Upper lobe of right lung (tissue), 1 donor: ENCODE data around the gene C10orf71. TPM values are rescaled to one million over a fixed set of nuclear protein-coding genes. Genes with fewer than 3 reads are reported as not detected.

Experiments
- ATAC-seq: fragments of 200-7000 bp; cut with Tn5 transposase; one replicate; pipeline ENCODE4 v1.9.1; 2020; ENCODE audit warnings: mild to moderate bottlenecking, moderate library complexity
- DNase-seq: peaks from one replicate; pipeline ENCODE4 v3.0.0-alpha.2; 2020
- H3K27ac ChIP-seq: fragments of 200-600 bp; one replicate; pipeline ENCODE4 v1.8.0; 2022
- H3K27me3 ChIP-seq: fragments of 200-600 bp; one replicate; pipeline ENCODE4 v1.8.0; 2022; ENCODE audit warnings: mild to moderate bottlenecking
- H3K36me3 ChIP-seq: fragments of 200-600 bp; one replicate; pipeline ENCODE4 v1.8.0; 2022
- H3K4me1 ChIP-seq: fragments of 200-600 bp; one replicate; pipeline ENCODE4 v1.8.0; 2022
- H3K4me3 ChIP-seq: fragments of 200-600 bp; one replicate; pipeline ENCODE4 v1.8.0; 2022; ENCODE audit warnings: mild to moderate bottlenecking
- H3K9me3 ChIP-seq: fragments of 200-600 bp; one replicate; pipeline ENCODE4 v1.8.0; 2022
- intact Hi-C: fragments of 100-400 bp; cut with DNase I; formaldehyde crosslinking; loops from one replicate; pipeline ENCODE4 v1.11.0; 2022
- total RNA-seq: library from RNA; stranded (reverse); fragmentation: NEBNext Ultra II Directional; extraction: Animal tissue kit (Norgen Biotek cat#: 25700); gene quantifications from one replicate; pipeline ENCODE4 v1.2.1, GENCODE V29; 2021
- TF ChIP-seq, protein P1 (sequence below): fragments of 200-600 bp; IDR thresholded peaks from one replicate; pipeline ENCODE4 v1.8.0; 2022; ENCODE audit warnings: antibody characterized with exemption
- donor health status: DM: no; HTN: yes; CAD: no; lungs with severe emphysema.

The C10orf71 gene
- total RNA-seq, 1 donor from 2014 or later, result not detected

- intact Hi-C loops, result no loop called here
- Histone ChIP-seq H3K27me3 (no peaks in the 10 kb centered on the region), H3K9me3 (no peaks in the 10 kb centered on the region), H3K4me1 (no peaks in the 10 kb centered on the region), H3K36me3 (no peaks in the 10 kb centered on the region), H3K27ac (no peak overlapping the region), H3K4me3 (no peak overlapping the region)
- DNase-seq (no peak), ATAC-seq (no peak)
- TF ChIP-seq, protein P1, sequence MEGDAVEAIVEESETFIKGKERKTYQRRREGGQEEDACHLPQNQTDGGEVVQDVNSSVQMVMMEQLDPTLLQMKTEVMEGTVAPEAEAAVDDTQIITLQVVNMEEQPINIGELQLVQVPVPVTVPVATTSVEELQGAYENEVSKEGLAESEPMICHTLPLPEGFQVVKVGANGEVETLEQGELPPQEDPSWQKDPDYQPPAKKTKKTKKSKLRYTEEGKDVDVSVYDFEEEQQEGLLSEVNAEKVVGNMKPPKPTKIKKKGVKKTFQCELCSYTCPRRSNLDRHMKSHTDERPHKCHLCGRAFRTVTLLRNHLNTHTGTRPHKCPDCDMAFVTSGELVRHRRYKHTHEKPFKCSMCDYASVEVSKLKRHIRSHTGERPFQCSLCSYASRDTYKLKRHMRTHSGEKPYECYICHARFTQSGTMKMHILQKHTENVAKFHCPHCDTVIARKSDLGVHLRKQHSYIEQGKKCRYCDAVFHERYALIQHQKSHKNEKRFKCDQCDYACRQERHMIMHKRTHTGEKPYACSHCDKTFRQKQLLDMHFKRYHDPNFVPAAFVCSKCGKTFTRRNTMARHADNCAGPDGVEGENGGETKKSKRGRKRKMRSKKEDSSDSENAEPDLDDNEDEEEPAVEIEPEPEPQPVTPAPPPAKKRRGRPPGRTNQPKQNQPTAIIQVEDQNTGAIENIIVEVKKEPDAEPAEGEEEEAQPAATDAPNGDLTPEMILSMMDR, result no peak
Measured at GRCh38 chr10:49325131-49325915, 26.4 kb downstream of the C10orf71 start.

DNA sequence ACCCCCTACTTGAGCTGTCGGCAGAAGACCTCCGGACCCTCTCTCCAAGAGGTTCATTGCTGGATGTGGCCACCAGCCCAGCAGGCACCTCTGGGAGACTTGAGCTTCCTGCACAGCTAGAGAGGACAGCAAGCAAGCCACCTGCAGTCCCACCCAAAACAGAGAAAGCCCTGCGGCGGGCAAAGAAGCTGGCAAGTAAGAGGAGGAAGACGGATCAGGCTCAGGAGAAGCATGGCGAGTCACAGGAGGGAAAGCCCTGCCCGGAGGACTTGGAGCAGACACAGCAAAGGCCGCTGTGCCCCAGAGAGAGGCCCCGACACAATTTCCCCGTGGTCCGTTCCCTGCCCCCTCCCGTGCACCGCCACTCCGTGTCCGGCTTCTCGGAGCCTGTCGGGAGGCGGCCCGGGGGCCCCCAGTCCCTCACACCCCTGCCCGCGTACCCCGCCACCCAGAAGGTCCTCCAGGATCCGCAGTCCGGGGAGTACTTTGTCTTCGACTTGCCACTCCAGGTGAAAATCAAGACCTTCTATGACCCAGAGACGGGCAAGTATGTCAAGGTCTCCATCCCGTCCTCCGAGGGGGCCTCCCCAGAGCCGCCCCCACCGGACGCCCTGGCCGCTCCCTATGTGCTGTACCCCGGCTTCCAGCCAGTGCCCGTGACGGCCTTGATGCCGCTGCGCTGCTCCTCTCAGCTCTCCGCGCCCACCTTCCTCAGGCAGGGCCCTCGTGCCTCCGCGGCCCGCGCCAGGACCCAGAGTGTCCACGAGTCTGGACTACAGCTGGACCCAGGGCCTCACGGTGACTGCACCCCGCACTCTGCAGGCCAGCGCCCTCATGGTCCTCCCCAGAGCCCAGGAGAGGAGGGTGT is 27.2 kb downstream of the C10orf71 start:
- intact Hi-C loops, result no loop called here
- H3K27ac ChIP-seq, result no peak overlapping the region
- no peaks in the 10 kb centered on the region for H3K27me3 ChIP-seq
- no peak for DNase-seq
- no peaks in the 10 kb centered on the region for H3K4me1 ChIP-seq
- ATAC-seq, result no peak
- H3K9me3 ChIP-seq, result no peaks in the 10 kb centered on the region
- no peak overlapping the region for H3K4me3 ChIP-seq
- TF ChIP-seq, protein P1, result no peak
- H3K36me3 ChIP-seq, result no peaks in the 10 kb centered on the region

- ATAC-seq, result no peak
- TF ChIP-seq, protein P1, result no peak
- H3K4me1 ChIP-seq, result no peaks in the 10 kb centered on the region
Measured at GRCh38 chr10:49327036-49327813, 28.3 kb downstream of the C10orf71 start.

GRCh38 chr10:49328401-49329145 is 29.6 kb downstream of the C10orf71 start:
- no peaks in the 10 kb centered on the region for H3K9me3 ChIP-seq
- no peaks in the 10 kb centered on the region for H3K27me3 ChIP-seq
- no peak overlapping the region for H3K4me3 ChIP-seq
- intact Hi-C loops, result no loop called here
- ATAC-seq (no peak), DNase-seq (no peak)
- no peak overlapping the region for H3K27ac ChIP-seq
- no peaks in the 10 kb centered on the region for H3K4me1 ChIP-seq
- H3K36me3 ChIP-seq, result no peaks in the 10 kb centered on the region
- TF ChIP-seq, protein P1, result no peak

More at GRCh38 chr10:49327036-49327813, 28.3 kb downstream of the C10orf71 start:
- intact Hi-C loops, result no loop called here
- Histone ChIP-seq H3K36me3 (no peaks in the 10 kb centered on the region), H3K9me3 (no peaks in the 10 kb centered on the region), H3K27ac (no peak overlapping the region), H3K27me3 (no peaks in the 10 kb centered on the region), H3K4me3 (no peak overlapping the region)
- no peak for DNase-seq

DNA sequence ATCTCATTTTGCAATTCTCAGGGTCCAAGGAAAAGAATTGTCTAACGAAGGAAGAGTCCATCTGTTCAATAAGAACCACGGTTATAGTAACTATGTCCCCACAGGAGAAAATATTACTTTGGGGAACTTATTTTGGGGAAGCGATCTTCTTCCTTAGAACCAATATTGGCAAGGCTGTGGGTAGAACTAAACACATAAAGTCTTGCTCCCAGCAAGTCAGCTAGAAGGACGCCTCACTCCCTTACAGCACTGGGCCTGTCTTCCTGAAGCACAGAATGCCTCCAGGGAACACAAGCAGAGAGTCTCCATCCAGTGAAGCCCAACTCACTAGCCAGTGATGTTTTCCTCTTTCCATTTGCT is 30.2 kb downstream of the C10orf71 start:
- Histone ChIP-seq H3K4me1 (no peaks in the 10 kb centered on the region), H3K9me3 (no peaks in the 10 kb centered on the region), H3K36me3 (no peaks in the 10 kb centered on the region), H3K4me3 (no peak overlapping the region), H3K27me3 (no peaks in the 10 kb centered on the region), H3K27ac (no peak overlapping the region)
- intact Hi-C loops, result no loop called here
- no peak for DNase-seq
- TF ChIP-seq, protein P1, result no peak
- ATAC-seq, result peak; percentile 24
